H9 (cell line): ENCODE data around the gene BLNK. TPM values are rescaled to one million over a fixed set of nuclear protein-coding genes. Genes with fewer than 3 reads are reported as not detected.

ENCODE experiments used
- DNase-seq: peaks from one replicate; pipeline ENCODE4 v3.0.0-alpha.2; 2017
- H2AFZ ChIP-seq: one replicate; pipeline ENCODE4 v1.6.1; 2013; ENCODE audit warnings: mild to moderate bottlenecking, low read length, control low read depth, moderate library complexity
- H2AK5ac ChIP-seq: 2 replicates; pipeline ENCODE4 v1.6.1; 2013; ENCODE audit warnings: low read length, control low read depth, mixed read lengths; ENCODE audit not compliant: insufficient read length
- H2BK120ac ChIP-seq: one replicate; pipeline ENCODE4 v1.6.1; 2013; ENCODE audit warnings: low read depth, mild to moderate bottlenecking, low read length, control low read depth, inconsistent platforms; ENCODE audit not compliant: poor library complexity, severe bottlenecking
- H2BK12ac ChIP-seq: 2 replicates; pipeline ENCODE4 v1.6.1; 2013; ENCODE audit warnings: low read length, control low read depth, mixed read lengths, low read depth; ENCODE audit not compliant: insufficient read length
- H2BK15ac ChIP-seq: 2 replicates; pipeline ENCODE4 v1.6.1; 2013; ENCODE audit warnings: low read depth, low read length, control low read depth
- H2BK20ac ChIP-seq: one replicate; pipeline ENCODE4 v1.6.1; 2013; ENCODE audit warnings: low read depth, mild to moderate bottlenecking, low read length, control low read depth, inconsistent platforms; ENCODE audit not compliant: poor library complexity, severe bottlenecking
- H2BK5ac ChIP-seq: 2 replicates; pipeline ENCODE4 v1.6.1; 2013; ENCODE audit warnings: low read length, control low read depth, mixed read lengths; ENCODE audit not compliant: insufficient read length
- H3K14ac ChIP-seq: 2 replicates; pipeline ENCODE4 v1.6.1; 2013; ENCODE audit warnings: low read length, control low read depth; ENCODE audit not compliant: insufficient read depth
- H3K18ac ChIP-seq: 2 replicates; pipeline ENCODE4 v1.6.1; 2013; ENCODE audit warnings: low read depth, mild to moderate bottlenecking, mixed read lengths, low read length, control low read depth; ENCODE audit not compliant: insufficient read length
- H3K23ac ChIP-seq: 2 replicates; pipeline ENCODE4 v1.6.1; 2013; ENCODE audit warnings: low read length, control low read depth, mixed read lengths, low read depth; ENCODE audit not compliant: insufficient read length
- H3K23me2 ChIP-seq: 2 replicates; pipeline ENCODE4 v1.6.1; 2013; ENCODE audit warnings: low read depth, mild to moderate bottlenecking, mixed read lengths, low read length, control low read depth; ENCODE audit not compliant: insufficient read length, poor library complexity, severe bottlenecking
- H3K27ac ChIP-seq: 2 replicates; pipeline ENCODE4 v1.5.1; 2013; ENCODE audit warnings: low read length, control low read depth, mixed read lengths, low read depth; ENCODE audit not compliant: insufficient read length
- H3K27me3 ChIP-seq: 2 replicates; pipeline ENCODE4 v1.6.1; 2013; ENCODE audit warnings: low read length, control low read depth, inconsistent platforms; ENCODE audit not compliant: insufficient read depth
- H3K4ac ChIP-seq: 2 replicates; pipeline ENCODE4 v1.6.1; 2013; ENCODE audit warnings: low read depth, mild to moderate bottlenecking, control low read depth, inconsistent platforms, low read length, moderate library complexity
- H3K4me1 ChIP-seq: 2 replicates; pipeline ENCODE4 v1.6.1; 2013; ENCODE audit warnings: low read length, control low read depth, inconsistent platforms; ENCODE audit not compliant: insufficient read depth
- H3K4me2 ChIP-seq: 2 replicates; pipeline ENCODE4 v1.6.1; 2013; ENCODE audit warnings: low read length, control low read depth, mixed read lengths; ENCODE audit not compliant: insufficient read length, insufficient read depth
- H3K56ac ChIP-seq: 2 replicates; pipeline ENCODE4 v1.6.1; 2013; ENCODE audit warnings: low read depth, mild to moderate bottlenecking, mixed read lengths, low read length, control low read depth; ENCODE audit not compliant: insufficient read length
- H3K79me1 ChIP-seq: 2 replicates; pipeline ENCODE4 v1.6.1; 2013; ENCODE audit warnings: low read depth, mild to moderate bottlenecking, moderate library complexity, low read length, control low read depth, inconsistent platforms; ENCODE audit not compliant: insufficient read depth, poor library complexity, severe bottlenecking
- H3K79me2 ChIP-seq: 2 replicates; pipeline ENCODE4 v1.6.1; 2013; ENCODE audit warnings: low read length, control low read depth, inconsistent platforms; ENCODE audit not compliant: insufficient read depth
- H3K9ac ChIP-seq: 2 replicates; pipeline ENCODE4 v1.6.1; 2013; ENCODE audit warnings: low read length, control low read depth, mixed read lengths; ENCODE audit not compliant: insufficient read length; ENCODE audit errors: extremely low read depth
- H3K9me3 ChIP-seq: one replicate; pipeline ENCODE4 v1.6.1; 2013; ENCODE audit warnings: low read depth, low read length, inconsistent platforms; ENCODE audit not compliant: control insufficient read depth
- H3T11ph ChIP-seq: one replicate; pipeline ENCODE4 v1.6.1; 2013; ENCODE audit warnings: mild to moderate bottlenecking, low read length, control low read depth, inconsistent platforms
- H4K20me1 ChIP-seq: one replicate; pipeline ENCODE4 v1.6.1; 2013; ENCODE audit not compliant: control insufficient read depth, insufficient read length, insufficient read depth
- H4K5ac ChIP-seq: 2 replicates; pipeline ENCODE4 v1.6.1; 2013; ENCODE audit warnings: low read depth, mild to moderate bottlenecking, mixed read lengths, low read length, control low read depth; ENCODE audit not compliant: insufficient read length
- H4K8ac ChIP-seq: replicated peaks from 2 replicates; pipeline ENCODE4 v1.6.1; 2013; ENCODE audit warnings: low read length, control low read depth, mixed read lengths, low read depth; ENCODE audit not compliant: insufficient read length
- H4K91ac ChIP-seq: 2 replicates; pipeline ENCODE4 v1.6.1; 2013; ENCODE audit warnings: low read depth, mild to moderate bottlenecking, moderate library complexity, mixed read lengths, low read length, control low read depth; ENCODE audit not compliant: insufficient read length
- H3K27ac Mint-ChIP-seq, 3 experiments: 2 replicates in 2 of 3; 3 replicates in 1 of 3; pipeline ENCODE4 v1.8.0; 2020 to 2021; ENCODE audit warnings: mixed read lengths in 3 of 3, mild to moderate bottlenecking in 1 of 3, moderate library complexity in 1 of 3
- H3K27me3 Mint-ChIP-seq: 2 replicates; pipeline ENCODE4 v1.8.0; 2021; ENCODE audit warnings: low read depth, mild to moderate bottlenecking, moderate library complexity, mixed read lengths
- H3K36me3 Mint-ChIP-seq, 3 experiments: 2 replicates in 2 of 3; 3 replicates in 1 of 3; pipeline ENCODE4 v1.8.0; 2020 to 2021; ENCODE audit warnings: low read depth in 3 of 3, mixed read lengths in 3 of 3; ENCODE audit not compliant: insufficient read depth in 1 of 3
- H3K4me1 Mint-ChIP-seq, 2 experiments: 2 replicates each; pipeline ENCODE4 v1.8.0; 2020; ENCODE audit warnings: mixed read lengths in 2 of 2
- H3K4me3 Mint-ChIP-seq, 2 experiments: 2 replicates in 1 of 2; 3 replicates in 1 of 2; pipeline ENCODE4 v1.8.0; 2020 to 2021; ENCODE audit warnings: mild to moderate bottlenecking in 2 of 2, mixed read lengths in 2 of 2, moderate library complexity in 1 of 2
- H3K9me3 Mint-ChIP-seq, 2 experiments: 2 replicates in 1 of 2; 3 replicates in 1 of 2; pipeline ENCODE4 v1.8.0; 2020; ENCODE audit warnings: mild to moderate bottlenecking in 2 of 2, mixed read lengths in 2 of 2, moderate library complexity in 1 of 2
- WGBS: extraction: QIAGEN DNeasy Blood & Tissue Kit; methylation state at CpG from one replicate; pipeline ENCODE4 v1.1.7; 2013; ENCODE audit warnings: missing lambda C conversion rate, low lambda C conversion rate, mixed read lengths; ENCODE audit not compliant: insufficient read length; ENCODE audit errors: extremely low coverage; 5-methylcytosine and 5-hydroxymethylcytosine counted together
- total RNA-seq: library from RNA; stranded (reverse); gene quantifications from 2 replicates; pipeline ENCODE4 v1.2.1, GENCODE V29; 2021
- TF ChIP-seq, protein P1 (sequence below): fragments of 200-600 bp; sonication (generic); conservative IDR thresholded peaks from 3 replicates; pipeline ENCODE4 v1.8.0; 2021; ENCODE audit warnings: antibody characterized with exemption, mild to moderate bottlenecking

BLNK gene
- total RNA-seq, 1 experiment from 2014 or later = not detected

DNA sequence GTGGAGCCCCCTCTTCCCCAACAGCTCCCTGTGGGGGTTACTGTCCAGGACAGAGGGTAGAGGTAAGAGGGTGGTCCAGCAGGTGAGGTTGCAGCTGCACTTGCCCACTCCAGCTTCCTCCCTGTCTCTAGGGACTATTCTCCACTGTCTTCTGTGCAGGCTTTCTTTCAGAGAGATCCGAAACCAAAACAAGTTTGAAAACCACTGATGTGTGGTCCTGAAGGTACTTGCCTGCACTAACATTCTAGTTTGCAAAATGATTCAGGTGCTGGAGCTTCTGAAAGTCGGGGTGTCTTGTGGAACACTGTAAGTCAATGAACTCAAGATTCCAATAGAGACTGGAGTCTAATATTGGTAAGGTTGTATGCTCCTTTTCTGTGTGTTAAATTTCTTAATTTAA is 63.1 kb downstream of the BLNK start:
- H3K4me2 ChIP-seq = no peak overlapping the region
- no peak overlapping the region for H2AFZ ChIP-seq
- no peak overlapping the region for H3K27ac Mint-ChIP-seq
- H3K4ac ChIP-seq = no peak overlapping the region
- no peak overlapping the region for H2BK5ac ChIP-seq
- no peak overlapping the region for H3K4me3 Mint-ChIP-seq
- H3K9ac ChIP-seq = no peak overlapping the region
- H4K91ac ChIP-seq = no peak overlapping the region
- H2BK20ac ChIP-seq = no peak overlapping the region
- H3K56ac ChIP-seq = no peak overlapping the region
- H2AK5ac ChIP-seq = no peak overlapping the region
- peaks cover 14 to 20% of the 10 kb centered on the region in 2 experiments for H3K4me1 Mint-ChIP-seq
- no peaks in the 10 kb centered on the region; the same call in 1 of the 2 replicates for H3K27me3 ChIP-seq
- H2BK120ac ChIP-seq = no peak overlapping the region
- H3K9me3 Mint-ChIP-seq = no peaks in the 10 kb centered on the region
- H3K23me2 ChIP-seq = no peaks in the 10 kb centered on the region
- no peaks in the 10 kb centered on the region for H3K36me3 Mint-ChIP-seq
- no peak overlapping the region for H4K8ac ChIP-seq
- H2BK12ac ChIP-seq = no peak overlapping the region
- no peak overlapping the region for H2BK15ac ChIP-seq
- H3K23ac ChIP-seq = no peak overlapping the region
- TF ChIP-seq, protein P1, sequence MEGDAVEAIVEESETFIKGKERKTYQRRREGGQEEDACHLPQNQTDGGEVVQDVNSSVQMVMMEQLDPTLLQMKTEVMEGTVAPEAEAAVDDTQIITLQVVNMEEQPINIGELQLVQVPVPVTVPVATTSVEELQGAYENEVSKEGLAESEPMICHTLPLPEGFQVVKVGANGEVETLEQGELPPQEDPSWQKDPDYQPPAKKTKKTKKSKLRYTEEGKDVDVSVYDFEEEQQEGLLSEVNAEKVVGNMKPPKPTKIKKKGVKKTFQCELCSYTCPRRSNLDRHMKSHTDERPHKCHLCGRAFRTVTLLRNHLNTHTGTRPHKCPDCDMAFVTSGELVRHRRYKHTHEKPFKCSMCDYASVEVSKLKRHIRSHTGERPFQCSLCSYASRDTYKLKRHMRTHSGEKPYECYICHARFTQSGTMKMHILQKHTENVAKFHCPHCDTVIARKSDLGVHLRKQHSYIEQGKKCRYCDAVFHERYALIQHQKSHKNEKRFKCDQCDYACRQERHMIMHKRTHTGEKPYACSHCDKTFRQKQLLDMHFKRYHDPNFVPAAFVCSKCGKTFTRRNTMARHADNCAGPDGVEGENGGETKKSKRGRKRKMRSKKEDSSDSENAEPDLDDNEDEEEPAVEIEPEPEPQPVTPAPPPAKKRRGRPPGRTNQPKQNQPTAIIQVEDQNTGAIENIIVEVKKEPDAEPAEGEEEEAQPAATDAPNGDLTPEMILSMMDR = no peak
- H3K9me3 ChIP-seq = no peaks in the 10 kb centered on the region
- no peaks in the 10 kb centered on the region; the same call in 1 of the 2 replicates for H3K27me3 Mint-ChIP-seq
- no peak overlapping the region for H3T11ph ChIP-seq
- H3K18ac ChIP-seq = no peak overlapping the region
- no peak overlapping the region for H3K14ac ChIP-seq
- no peaks in the 10 kb centered on the region for H3K79me2 ChIP-seq
- H4K20me1 ChIP-seq = no peaks in the 10 kb centered on the region
- DNase-seq = no peak
- no peak overlapping the region for H4K5ac ChIP-seq
- peaks cover 7% of the 10 kb centered on the region; the same call in 1 of the 2 replicates for H3K4me1 ChIP-seq
- no peaks in the 10 kb centered on the region for H3K79me1 ChIP-seq
- H3K27ac ChIP-seq = no peak overlapping the region
- WGBS = no CpG with 5 or more reads among the region's 2 CpGs
